Hepatocyte (in vitro differentiated cells): ENCODE results near the gene ARHGAP12. TPM values are rescaled to one million over a fixed set of nuclear protein-coding genes. Genes with fewer than 3 reads are reported as not detected.

ENCODE experiments used
- DNase-seq: peaks from one replicate; pipeline ENCODE4 v3.0.0-alpha.2; 2016; ENCODE audit warnings: low spot score
- H2AFZ ChIP-seq: fragments of 200-600 bp; sonication (generic); 2 replicates; pipeline ENCODE4 v1.6.0; 2016; ENCODE audit warnings: antibody characterized with exemption, mild to moderate bottlenecking
- H3K27ac ChIP-seq: fragments of 200-600 bp; sonication (generic); 2 replicates; pipeline ENCODE4 v1.5.1; 2016; ENCODE audit warnings: mild to moderate bottlenecking
- H3K27me3 ChIP-seq: fragments of 200-600 bp; sonication (generic); 2 replicates; pipeline ENCODE4 v1.6.1; 2016
- H3K36me3 ChIP-seq: fragments of 200-600 bp; sonication (generic); replicated peaks from 2 replicates; pipeline ENCODE4 v1.5.1; 2016; ENCODE audit warnings: low read depth; ENCODE audit not compliant: insufficient read depth
- H3K4me1 ChIP-seq: fragments of 200-600 bp; sonication (generic); 2 replicates; pipeline ENCODE4 v1.5.1; 2016; ENCODE audit warnings: mild to moderate bottlenecking, moderate library complexity; ENCODE audit not compliant: insufficient read depth
- H3K4me2 ChIP-seq: fragments of 200-600 bp; sonication (generic); 2 replicates; pipeline ENCODE4 v1.6.0; 2016
- H3K4me3 ChIP-seq: fragments of 200-600 bp; sonication (generic); 2 replicates; pipeline ENCODE4 v1.5.1; 2016; ENCODE audit warnings: mild to moderate bottlenecking
- H3K79me2 ChIP-seq: fragments of 200-600 bp; sonication (generic); 2 replicates; pipeline ENCODE4 v1.6.0; 2017; ENCODE audit warnings: mild to moderate bottlenecking
- H3K9me2 ChIP-seq: fragments of 200-600 bp; sonication (generic); replicated peaks from 2 replicates; pipeline ENCODE4 v1.6.0; 2017; ENCODE audit warnings: mild to moderate bottlenecking; ENCODE audit not compliant: insufficient read depth
- H3K9me3 ChIP-seq: fragments of 200-600 bp; sonication (generic); 2 replicates; pipeline ENCODE4 v1.5.1; 2016; ENCODE audit warnings: low read depth, mild to moderate bottlenecking
- H4K20me1 ChIP-seq: fragments of 200-600 bp; sonication (generic); 2 replicates; pipeline ENCODE4 v1.6.0; 2016; ENCODE audit warnings: mild to moderate bottlenecking; ENCODE audit not compliant: insufficient read depth, poor library complexity, severe bottlenecking
- EZH2 ChIP-seq: fragments of 200-600 bp; sonication (generic); IDR thresholded peaks from 2 replicates; pipeline ENCODE4 v1.6.1; 2016; ENCODE audit warnings: antibody characterized with exemption, mild to moderate bottlenecking, borderline replicate concordance
- EZH2phosphoT487 ChIP-seq: fragments of 200-600 bp; sonication (generic); IDR thresholded peaks from one replicate; pipeline ENCODE4 v1.6.1; 2018; ENCODE audit warnings: antibody characterized with exemption, mild to moderate bottlenecking, low read depth, moderate library complexity; ENCODE audit not compliant: unreplicated experiment, severe bottlenecking
- WGBS: methylation state at CpG from one replicate; pipeline ENCODE4 v1.1.6; 2016; ENCODE audit warnings: low lambda C conversion rate; ENCODE audit errors: missing lambda C conversion rate; 5-methylcytosine and 5-hydroxymethylcytosine counted together
- polyA plus RNA-seq: library from polyadenylated mRNA; unstranded; fragments of >200 nt; fragmentation: Nextera tagmentation; extraction: Ambion mirVana; gene quantifications from 2 replicates; pipeline ENCODE4 v1.2.1, GENCODE V29; 2016
- total RNA-seq: library from RNA; depleted of rRNA; stranded (reverse); fragments of >200 nt; gene quantifications from 2 replicates; pipeline ENCODE4 v1.2.3, GENCODE V29; 2014
- TF ChIP-seq, protein P1 (sequence below): fragments of 200-600 bp; sonication (generic); IDR thresholded peaks from 2 replicates; pipeline ENCODE4 v1.5.1; 2016; ENCODE audit warnings: antibody characterized with exemption, mild to moderate bottlenecking; ENCODE audit not compliant: poor library complexity

ARHGAP12 gene
- total and polyA plus RNA-seq, 2 experiments from 2014 or later: 16.4 to 55.6 TPM

DNA sequence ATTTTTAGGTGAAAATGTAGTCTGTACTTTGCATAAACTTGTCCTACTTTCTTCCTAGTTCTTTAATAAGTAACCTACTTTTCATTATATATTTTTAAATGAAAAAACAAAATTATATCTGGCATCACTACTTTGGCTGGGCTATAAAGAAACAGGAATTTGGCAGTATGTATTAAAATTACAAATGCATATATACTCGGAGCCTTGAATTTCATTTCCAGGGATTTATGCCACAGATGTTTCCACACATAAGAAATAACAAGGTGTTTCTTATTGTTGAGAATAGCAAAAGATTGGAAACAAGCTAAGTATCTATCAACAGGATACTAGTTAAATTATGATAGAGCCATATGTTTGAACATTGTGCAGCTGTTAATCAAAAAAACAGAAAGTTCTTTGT is 2.2 kb upstream of the ARHGAP12 start:
- TF ChIP-seq EZH2phosphoT487 (no peak), EZH2 (no peak)
- TF ChIP-seq, protein P1, sequence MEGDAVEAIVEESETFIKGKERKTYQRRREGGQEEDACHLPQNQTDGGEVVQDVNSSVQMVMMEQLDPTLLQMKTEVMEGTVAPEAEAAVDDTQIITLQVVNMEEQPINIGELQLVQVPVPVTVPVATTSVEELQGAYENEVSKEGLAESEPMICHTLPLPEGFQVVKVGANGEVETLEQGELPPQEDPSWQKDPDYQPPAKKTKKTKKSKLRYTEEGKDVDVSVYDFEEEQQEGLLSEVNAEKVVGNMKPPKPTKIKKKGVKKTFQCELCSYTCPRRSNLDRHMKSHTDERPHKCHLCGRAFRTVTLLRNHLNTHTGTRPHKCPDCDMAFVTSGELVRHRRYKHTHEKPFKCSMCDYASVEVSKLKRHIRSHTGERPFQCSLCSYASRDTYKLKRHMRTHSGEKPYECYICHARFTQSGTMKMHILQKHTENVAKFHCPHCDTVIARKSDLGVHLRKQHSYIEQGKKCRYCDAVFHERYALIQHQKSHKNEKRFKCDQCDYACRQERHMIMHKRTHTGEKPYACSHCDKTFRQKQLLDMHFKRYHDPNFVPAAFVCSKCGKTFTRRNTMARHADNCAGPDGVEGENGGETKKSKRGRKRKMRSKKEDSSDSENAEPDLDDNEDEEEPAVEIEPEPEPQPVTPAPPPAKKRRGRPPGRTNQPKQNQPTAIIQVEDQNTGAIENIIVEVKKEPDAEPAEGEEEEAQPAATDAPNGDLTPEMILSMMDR: no peak
- H3K4me1 ChIP-seq: peaks cover 20% of the 10 kb centered on the region
- peaks cover 30% of the 10 kb centered on the region for H3K79me2 ChIP-seq
- H3K4me3 ChIP-seq: no peak overlapping the region
- DNase-seq: no peak
- no peaks in the 10 kb centered on the region for H3K36me3 ChIP-seq
- no peaks in the 10 kb centered on the region for H3K27me3 ChIP-seq
- H3K4me2 ChIP-seq: peak overlapping the region; percentile 87
- H3K9me2 ChIP-seq: no peaks in the 10 kb centered on the region
- H3K9me3 ChIP-seq: no peaks in the 10 kb centered on the region
- WGBS: 89% methylated on average over 1 of the region's 1 CpG
- no peak overlapping the region for H3K27ac ChIP-seq
- H4K20me1 ChIP-seq: peaks cover 17% of the 10 kb centered on the region
- H2AFZ ChIP-seq: no peak overlapping the region

DNA sequence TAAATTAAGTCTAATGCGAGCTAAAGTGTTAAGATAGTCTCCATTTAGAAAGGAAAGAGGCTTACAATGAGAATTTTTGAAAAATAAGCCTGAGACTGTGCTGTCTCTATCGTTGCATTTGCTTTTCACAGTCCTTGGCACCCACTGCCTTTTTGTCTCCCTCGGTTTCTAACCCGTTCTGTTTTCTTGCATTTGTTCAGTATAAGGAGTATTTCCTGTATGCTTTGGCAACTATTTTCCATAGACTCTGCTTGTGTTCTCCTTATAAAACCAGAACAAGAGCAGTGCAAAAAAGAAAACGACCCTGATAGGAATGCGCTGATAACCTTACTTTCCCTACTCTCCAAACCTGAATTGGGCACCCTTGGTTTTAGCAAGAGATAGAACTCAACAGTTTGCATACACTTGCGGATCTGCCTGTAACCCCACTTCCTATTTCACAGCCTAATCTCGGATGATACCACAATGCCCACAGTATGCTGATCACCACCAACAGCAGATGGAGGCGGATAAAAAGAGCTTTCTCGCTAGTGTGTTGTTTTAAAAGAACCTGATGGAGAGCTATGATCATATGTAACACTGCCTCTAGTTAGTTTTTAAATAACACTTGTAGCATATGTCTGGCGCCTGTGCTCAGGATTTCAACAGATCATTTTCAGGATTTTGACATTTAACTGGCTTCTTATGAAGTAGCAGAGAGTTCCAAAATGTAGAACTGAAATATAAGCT is 1.6 kb upstream of the ARHGAP12 start:
- peak overlapping the region; percentile 87 for H3K4me2 ChIP-seq
- no peak for TF ChIP-seq EZH2
- no peak for TF ChIP-seq EZH2phosphoT487
- TF ChIP-seq, protein P1: no peak
- H3K36me3 ChIP-seq: no peaks in the 10 kb centered on the region
- peak overlapping the region; percentile 99 for H3K27ac ChIP-seq
- H4K20me1 ChIP-seq: peaks cover 23% of the 10 kb centered on the region
- WGBS: 36% methylated on average over 11 of the region's 11 CpGs
- peaks cover 37% of the 10 kb centered on the region for H3K79me2 ChIP-seq
- peak overlapping the region; percentile 48 for H3K4me3 ChIP-seq
- H3K4me1 ChIP-seq: peaks cover 20% of the 10 kb centered on the region
- no peaks in the 10 kb centered on the region for H3K9me2 ChIP-seq
- H3K27me3 ChIP-seq: no peaks in the 10 kb centered on the region
- DNase-seq: no peak
- H3K9me3 ChIP-seq: no peaks in the 10 kb centered on the region
- peak overlapping the region; percentile 77 for H2AFZ ChIP-seq

DNA sequence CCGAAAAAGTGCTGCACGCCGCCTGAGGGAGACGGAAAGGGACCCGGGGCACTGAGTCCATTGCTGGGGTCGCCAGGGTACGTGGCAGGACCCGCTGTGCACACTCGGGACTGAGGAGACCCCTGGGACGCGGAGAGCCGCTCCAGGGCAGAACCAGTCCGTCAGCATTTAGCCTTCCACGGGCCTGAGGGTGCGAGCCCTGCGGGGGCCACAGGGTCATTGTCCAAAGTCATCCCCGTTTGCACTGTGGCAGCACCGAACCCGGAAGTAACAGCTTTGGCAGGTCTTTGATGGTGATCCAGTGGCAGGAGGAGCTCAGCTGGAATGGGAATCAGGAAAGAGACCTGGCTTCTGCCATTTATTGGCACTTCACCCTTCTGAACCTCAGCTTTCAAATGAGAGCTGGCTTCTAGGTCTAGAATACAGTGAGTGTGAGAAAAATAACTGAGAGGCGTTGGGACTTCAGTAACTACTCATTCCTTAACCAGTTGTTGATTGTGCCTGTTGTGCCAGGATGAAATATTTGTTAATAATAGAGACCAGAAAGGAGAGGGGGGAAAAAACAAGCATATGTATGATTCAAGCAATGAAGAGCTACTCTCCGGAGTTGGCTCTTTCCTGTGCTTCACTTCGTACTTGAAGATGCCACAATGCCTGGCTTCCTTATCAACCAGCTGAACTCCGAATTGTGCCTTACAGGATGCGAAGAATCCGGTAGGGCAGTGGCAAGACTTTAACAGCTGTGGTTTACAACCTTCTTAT is 811 bp upstream of the ARHGAP12 start:
- H3K79me2 ChIP-seq: peaks cover 44% of the 10 kb centered on the region
- TF ChIP-seq EZH2 (no peak), EZH2phosphoT487 (no peak)
- TF ChIP-seq, protein P1: no peak
- peaks cover 31% of the 10 kb centered on the region for H4K20me1 ChIP-seq
- H3K9me3 ChIP-seq: no peaks in the 10 kb centered on the region
- peaks cover 20% of the 10 kb centered on the region for H3K4me1 ChIP-seq
- H3K27me3 ChIP-seq: no peaks in the 10 kb centered on the region
- peak overlapping the region; percentile 99 for H3K27ac ChIP-seq
- H3K4me2 ChIP-seq: peak overlapping the region; percentile 87
- WGBS: 4% methylated on average over 25 of the region's 25 CpGs
- H3K36me3 ChIP-seq: no peaks in the 10 kb centered on the region
- H3K4me3 ChIP-seq: peak overlapping the region; percentile 48
- H3K9me2 ChIP-seq: no peaks in the 10 kb centered on the region
- DNase-seq: peak; percentile 71
- peak overlapping the region; percentile 77 for H2AFZ ChIP-seq
